Heart left ventricle (tissue), 16 donors: ENCODE measurements around the gene JPH2. TPM values are rescaled to one million over a fixed set of nuclear protein-coding genes. Genes with fewer than 3 reads are reported as not detected.
A peak's percentile ranks its signal among the peaks of the same experiment; 100 is the strongest.

ENCODE experiments used
- ATAC-seq, 4 donors: fragments of 200-7000 bp; cut with Tn5 transposase; one replicate each; pipeline ENCODE4 v1.9.1; 2020 to 2022; ENCODE audit warnings: moderate library complexity in 4 of 4, mild to moderate bottlenecking in 3 of 4, moderate number of reproducible peaks in 1 of 4
- DNase-seq, 5 donors: peaks; one replicate each; pipeline ENCODE4 v3.0.0-alpha.2; 2020
- H3K27ac ChIP-seq, 12 donors: fragments of 200-600 bp; sonication (generic) in 4 of 12; one replicate each; pipeline versions ENCODE4 v1.5.0 to v1.8.0; 2016 to 2022; ENCODE audit warnings: mild to moderate bottlenecking in 2 of 12
- H3K27me3 ChIP-seq, 9 donors: fragments of 200-600 bp; sonication (generic) in 2 of 9; one replicate each; pipeline versions ENCODE4 v1.5.1 to v1.8.0; 2016 to 2022; ENCODE audit warnings: mild to moderate bottlenecking in 3 of 9
- H3K36me3 ChIP-seq, 9 donors: fragments of 200-600 bp; sonication (generic) in 2 of 9; one replicate each; pipeline versions ENCODE4 v1.5.0 to v1.8.0; 2018 to 2022; ENCODE audit warnings: mild to moderate bottlenecking in 2 of 9
- H3K4me1 ChIP-seq, 12 donors: fragments of 200-600 bp; sonication (generic) in 4 of 12; one replicate each; pipeline versions ENCODE4 v1.5.0 to v1.8.0; 2016 to 2022; ENCODE audit warnings: mild to moderate bottlenecking in 3 of 12
- H3K4me3 ChIP-seq, 12 donors: fragments of 200-600 bp; sonication (generic) in 4 of 12; one replicate each; pipeline versions ENCODE4 v1.5.0 to v1.8.0; 2017 to 2022; ENCODE audit warnings: mild to moderate bottlenecking in 9 of 12, moderate library complexity in 4 of 12
- H3K9me3 ChIP-seq, 12 donors: fragments of 200-600 bp; sonication (generic) in 4 of 12; one replicate each; pipeline versions ENCODE4 v1.5.0 to v1.8.0; 2016 to 2022; ENCODE audit warnings: mild to moderate bottlenecking in 1 of 12
- POLR2A ChIP-seq, 2 donors: fragments of 450-650 bp; IDR thresholded peaks; one replicate each; pipeline ENCODE4 v1.6.1; 2017; ENCODE audit warnings: antibody characterized with exemption in 2 of 2, mild to moderate bottlenecking in 2 of 2, moderate library complexity in 2 of 2
- WGBS, 4 donors: extraction: QIAGEN DNeasy Blood & Tissue Kit in 2 of 4; methylation state at CpG; one replicate each; pipeline versions ENCODE4 v1.1.5 to v1.1.7; 2013 to 2018; 5-methylcytosine and 5-hydroxymethylcytosine counted together
- intact Hi-C, 10 donors: fragments of 100-400 bp; cut with DNase I; formaldehyde crosslinking; loops; one replicate each; pipeline versions ENCODE4 v1.11.1 to v1.14.2; 2022
- polyA plus RNA-seq, 2 donors: library from polyadenylated mRNA; stranded (reverse); fragments of 200-250 nt; gene quantifications; one replicate each; pipeline ENCODE4 v1.2.3, GENCODE V29; 2013
- total RNA-seq, 9 donors: library from RNA; depleted of rRNA in 2 of 9; stranded (reverse); fragments of >200 nt in 2 of 9; fragmentation: NEBNext Ultra II Directional in 3 of 9; extraction: Animal tissue kit (Norgen Biotek cat#: 25700) in 3 of 9; gene quantifications; one replicate each; pipeline versions ENCODE4 v1.1.0 to v1.2.4, GENCODE V29; 2016 to 2023
- TF ChIP-seq, protein P1 (sequence below), 12 donors: fragments of 200-600 bp; sonication (generic) in 4 of 12; IDR thresholded peaks; one replicate each; pipeline versions ENCODE4 v1.5.0 to v1.8.0; 2018 to 2022; ENCODE audit warnings: antibody characterized with exemption in 12 of 12, mild to moderate bottlenecking in 5 of 12
- donor health status: ischemic (EF 13 %, LVEDD 7.1; RV severe dilation, severe dysfunction).
- donor health status: healthy with polysubstance abuse.
- donor health status: DM: no; HTN: yes; CAD: no.
- donor health status: DM: no; HTN: no; CAD: no.
- donor health status: ischemic (EF 25% LVEDD 6.9; RV normal size, moderate dysfunction).
- donor health status: ischemic (EF 25% LVEDD 5.7; RV mildly dilated, moderate dysfunction).
- donor health status: healthy.
- donor health status: DM: yes; HTN: yes; CAD: no.
- donor health status: ischemic (EF 35%, LVEDD 5.7; RV mildly dilated, moderate dysfunction).
- donor health status: nonischemic (EF 11% LVEDD 7.7; RV severe dilation, severe dysfunction).
- donor health status: DM: yes; HTN: yes; CAD: no.
- donor health status: PGD.
- donor health status: ischemic (EF 29% LVEDD 5.4; RV normal size, mild dysfunction).
- donor health status: nonischemic (EF 23%, LVEDD 6.1; RV moderate dilation, normal function).

JPH2 gene
- total and polyA plus RNA-seq, 11 donors = 99.5 to 219 (median 155) TPM

DNA sequence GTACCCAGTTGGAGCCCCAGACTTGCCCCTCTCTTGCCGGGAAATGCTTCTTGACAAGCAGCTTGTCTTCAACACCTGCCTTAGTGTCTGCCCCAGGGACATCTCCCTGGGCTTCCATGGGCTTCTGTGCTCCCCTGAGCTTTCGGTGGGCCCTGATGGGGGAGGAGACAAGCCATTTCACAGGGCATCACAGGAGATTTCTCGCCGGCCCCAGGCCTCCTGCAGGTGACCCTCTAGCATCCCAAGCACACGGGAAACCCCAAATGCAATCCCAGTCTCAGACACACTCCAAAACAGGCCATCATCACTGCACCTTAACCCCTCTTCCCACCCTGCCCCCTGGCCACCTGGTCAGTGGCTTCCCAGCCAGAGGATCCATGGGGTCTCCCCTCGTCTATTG lies 74.5 kb downstream of the JPH2 start:
- intact Hi-C loops = loop anchor here in 3 of 10 donors (10.0 kb wide), 1 partner anchor 202 kb away; the partner anchor contains the start of gene FITM2 (in 3 of the 3)
- H3K27ac ChIP-seq = peak overlapping the region in 2 of 12 donors; percentile 34 to 75
- H3K4me3 ChIP-seq = no peak overlapping the region
- 54 to 81% (median 78%) methylated on average over 6 of the region's 6 CpGs for WGBS, 4 donors
- peaks cover 0 to 12% (median 0%) of the 10 kb centered on the region in 9 donors for H3K36me3 ChIP-seq
- DNase-seq = no peak
- H3K4me1 ChIP-seq = peaks cover 0 to 57% (median 5%) of the 10 kb centered on the region in 12 donors
- peaks cover 0 to 8% (median 0%) of the 10 kb centered on the region in 12 donors for H3K9me3 ChIP-seq
- no peak for ATAC-seq
- TF ChIP-seq, protein P1, sequence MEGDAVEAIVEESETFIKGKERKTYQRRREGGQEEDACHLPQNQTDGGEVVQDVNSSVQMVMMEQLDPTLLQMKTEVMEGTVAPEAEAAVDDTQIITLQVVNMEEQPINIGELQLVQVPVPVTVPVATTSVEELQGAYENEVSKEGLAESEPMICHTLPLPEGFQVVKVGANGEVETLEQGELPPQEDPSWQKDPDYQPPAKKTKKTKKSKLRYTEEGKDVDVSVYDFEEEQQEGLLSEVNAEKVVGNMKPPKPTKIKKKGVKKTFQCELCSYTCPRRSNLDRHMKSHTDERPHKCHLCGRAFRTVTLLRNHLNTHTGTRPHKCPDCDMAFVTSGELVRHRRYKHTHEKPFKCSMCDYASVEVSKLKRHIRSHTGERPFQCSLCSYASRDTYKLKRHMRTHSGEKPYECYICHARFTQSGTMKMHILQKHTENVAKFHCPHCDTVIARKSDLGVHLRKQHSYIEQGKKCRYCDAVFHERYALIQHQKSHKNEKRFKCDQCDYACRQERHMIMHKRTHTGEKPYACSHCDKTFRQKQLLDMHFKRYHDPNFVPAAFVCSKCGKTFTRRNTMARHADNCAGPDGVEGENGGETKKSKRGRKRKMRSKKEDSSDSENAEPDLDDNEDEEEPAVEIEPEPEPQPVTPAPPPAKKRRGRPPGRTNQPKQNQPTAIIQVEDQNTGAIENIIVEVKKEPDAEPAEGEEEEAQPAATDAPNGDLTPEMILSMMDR (IDR thresholded peaks at IDR 0.05) = no peak
- no peak for TF ChIP-seq POLR2A (IDR thresholded peaks at IDR 0.05)
- H3K27me3 ChIP-seq = peaks cover 0 to 17% (median 0%) of the 10 kb centered on the region in 9 donors

DNA sequence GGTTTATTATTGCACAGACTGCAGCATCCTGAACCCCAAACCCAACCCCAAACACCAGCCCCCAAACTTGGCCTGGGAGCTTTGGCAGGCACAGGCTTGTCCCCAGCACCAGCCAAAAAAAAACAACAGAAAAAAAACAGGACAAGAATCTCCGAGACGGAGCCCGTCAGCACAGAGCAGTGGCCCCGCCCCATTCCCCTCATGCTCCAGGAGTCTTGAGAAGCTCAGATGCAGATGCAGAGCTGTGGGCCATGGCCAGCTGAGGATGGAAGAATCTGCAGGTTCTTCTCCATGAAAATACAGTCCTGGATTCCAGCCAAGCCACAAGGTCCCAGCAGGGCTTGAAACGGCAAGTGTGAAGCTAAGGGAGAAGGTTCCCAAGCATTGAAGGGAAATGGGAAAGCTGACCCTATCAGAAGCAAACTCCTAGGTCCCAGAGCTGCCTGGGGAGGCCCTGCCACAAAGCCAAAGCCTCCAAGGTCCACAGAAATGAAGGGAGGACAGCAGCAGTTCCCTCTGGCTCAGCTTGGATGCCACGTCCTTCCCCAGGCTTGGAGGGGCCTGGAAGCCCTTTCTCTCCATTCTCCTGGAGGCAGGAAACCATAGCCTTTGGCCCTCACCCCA lies 75.2 kb downstream of the JPH2 start:
- no peak for ATAC-seq
- 15 to 39% (median 30%) methylated on average over 5 to 6 of the region's 6 CpGs for WGBS, 4 donors
- Histone ChIP-seq H3K27ac (peak overlapping the region in 2 of 12 donors; percentile 14 to 75), H3K36me3 (peaks cover 0 to 12% (median 0%) of the 10 kb centered on the region in 9 donors), H3K9me3 (peaks cover 0 to 8% (median 0%) of the 10 kb centered on the region in 12 donors), H3K27me3 (peaks cover 0 to 17% (median 0%) of the 10 kb centered on the region in 9 donors), H3K4me3 (no peak overlapping the region), H3K4me1 (peaks cover 0 to 51% (median 4%) of the 10 kb centered on the region in 12 donors)
- TF ChIP-seq, protein P1 (IDR thresholded peaks at IDR 0.05) = no peak
- TF ChIP-seq POLR2A (IDR thresholded peaks at IDR 0.05) = no peak
- DNase-seq = peak in 1 of 5 donors; percentile 22
- intact Hi-C loops = loop anchor here in 3 of 10 donors (10.0 kb wide), 1 partner anchor 203 kb away; the partner anchor contains the start of gene FITM2 (in 3 of the 3)

- DNase-seq (no peak), ATAC-seq (no peak)
- intact Hi-C loops = loop anchor here in 3 of 10 donors (10.0 kb wide), 1 partner anchor 204 kb away; the partner anchor contains the start of gene FITM2 (in 3 of the 3)
- Histone ChIP-seq H3K27ac (peak overlapping the region in 2 of 12 donors; percentile 29 to 75), H3K9me3 (peaks cover 0 to 8% (median 0%) of the 10 kb centered on the region in 12 donors), H3K36me3 (peaks cover 0 to 12% (median 0%) of the 10 kb centered on the region in 9 donors), H3K4me1 (peaks cover 0 to 46% (median under 1%) of the 10 kb centered on the region in 12 donors), H3K27me3 (peaks cover 0 to 11% (median 0%) of the 10 kb centered on the region in 9 donors), H3K4me3 (no peak overlapping the region)
- no peak for TF ChIP-seq POLR2A (IDR thresholded peaks at IDR 0.05)
- TF ChIP-seq, protein P1 (IDR thresholded peaks at IDR 0.05) = no peak
- WGBS, 4 donors = 58 to 87% (median 69%) methylated on average over 9 of the region's 9 CpGs
Observed at GRCh38 chr20:44110816-44111568, 76.0 kb downstream of the JPH2 start.
